ENCODE results near the gene TMEM51. TPM values are rescaled to one million over a fixed set of nuclear protein-coding genes. Genes with fewer than 3 reads are reported as not detected.

TMEM51 gene
- total and polyA plus RNA-seq, 2 of the 13 experiments (the other 11 are each of a cell fraction or from before 2014, with no cell fraction given): 12.2 to 22.3 TPM

DNA sequence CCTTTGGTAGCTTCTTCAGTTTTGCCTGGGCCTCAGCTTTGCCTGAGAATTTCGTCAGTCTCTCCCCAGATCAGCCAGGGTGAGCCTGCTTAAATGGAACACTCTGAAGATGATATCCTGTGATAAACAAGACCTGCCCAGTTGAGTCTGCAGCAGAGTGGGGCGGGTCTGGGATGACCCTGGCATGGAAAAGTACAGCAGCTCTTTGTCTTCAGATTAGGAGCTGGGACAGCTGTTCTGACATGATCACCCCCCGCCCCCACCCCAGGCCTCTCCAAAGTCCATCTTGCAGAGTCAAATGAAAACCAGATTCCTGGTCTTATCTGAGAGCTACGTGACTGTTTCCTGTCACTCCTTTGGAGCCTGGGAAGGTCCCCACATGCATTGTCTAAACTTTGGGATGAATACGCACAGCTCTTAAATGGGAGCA lies 2.2 kb upstream of the TMEM51 start (continued):
- TF ChIP-seq, protein P1, sequence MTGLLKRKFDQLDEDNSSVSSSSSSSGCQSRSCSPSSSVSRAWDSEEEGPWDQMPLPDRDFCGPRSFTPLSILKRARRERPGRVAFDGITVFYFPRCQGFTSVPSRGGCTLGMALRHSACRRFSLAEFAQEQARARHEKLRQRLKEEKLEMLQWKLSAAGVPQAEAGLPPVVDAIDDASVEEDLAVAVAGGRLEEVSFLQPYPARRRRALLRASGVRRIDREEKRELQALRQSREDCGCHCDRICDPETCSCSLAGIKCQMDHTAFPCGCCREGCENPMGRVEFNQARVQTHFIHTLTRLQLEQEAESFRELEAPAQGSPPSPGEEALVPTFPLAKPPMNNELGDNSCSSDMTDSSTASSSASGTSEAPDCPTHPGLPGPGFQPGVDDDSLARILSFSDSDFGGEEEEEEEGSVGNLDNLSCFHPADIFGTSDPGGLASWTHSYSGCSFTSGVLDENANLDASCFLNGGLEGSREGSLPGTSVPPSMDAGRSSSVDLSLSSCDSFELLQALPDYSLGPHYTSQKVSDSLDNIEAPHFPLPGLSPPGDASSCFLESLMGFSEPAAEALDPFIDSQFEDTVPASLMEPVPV (CRISPR knock-in tag; IDR thresholded peaks at IDR 0.05): no peak
- no peak for TF ChIP-seq KLF9 (CRISPR knock-in tag; IDR thresholded peaks at IDR 0.05; ENCODE audit: low read depth)
- no peak for TF ChIP-seq ADNP (CRISPR knock-in tag; IDR thresholded peaks at IDR 0.05)
- no peak for TF ChIP-seq ZNF160 (CRISPR knock-in tag; IDR thresholded peaks at IDR 0.05)
- TF ChIP-seq, protein P2, sequence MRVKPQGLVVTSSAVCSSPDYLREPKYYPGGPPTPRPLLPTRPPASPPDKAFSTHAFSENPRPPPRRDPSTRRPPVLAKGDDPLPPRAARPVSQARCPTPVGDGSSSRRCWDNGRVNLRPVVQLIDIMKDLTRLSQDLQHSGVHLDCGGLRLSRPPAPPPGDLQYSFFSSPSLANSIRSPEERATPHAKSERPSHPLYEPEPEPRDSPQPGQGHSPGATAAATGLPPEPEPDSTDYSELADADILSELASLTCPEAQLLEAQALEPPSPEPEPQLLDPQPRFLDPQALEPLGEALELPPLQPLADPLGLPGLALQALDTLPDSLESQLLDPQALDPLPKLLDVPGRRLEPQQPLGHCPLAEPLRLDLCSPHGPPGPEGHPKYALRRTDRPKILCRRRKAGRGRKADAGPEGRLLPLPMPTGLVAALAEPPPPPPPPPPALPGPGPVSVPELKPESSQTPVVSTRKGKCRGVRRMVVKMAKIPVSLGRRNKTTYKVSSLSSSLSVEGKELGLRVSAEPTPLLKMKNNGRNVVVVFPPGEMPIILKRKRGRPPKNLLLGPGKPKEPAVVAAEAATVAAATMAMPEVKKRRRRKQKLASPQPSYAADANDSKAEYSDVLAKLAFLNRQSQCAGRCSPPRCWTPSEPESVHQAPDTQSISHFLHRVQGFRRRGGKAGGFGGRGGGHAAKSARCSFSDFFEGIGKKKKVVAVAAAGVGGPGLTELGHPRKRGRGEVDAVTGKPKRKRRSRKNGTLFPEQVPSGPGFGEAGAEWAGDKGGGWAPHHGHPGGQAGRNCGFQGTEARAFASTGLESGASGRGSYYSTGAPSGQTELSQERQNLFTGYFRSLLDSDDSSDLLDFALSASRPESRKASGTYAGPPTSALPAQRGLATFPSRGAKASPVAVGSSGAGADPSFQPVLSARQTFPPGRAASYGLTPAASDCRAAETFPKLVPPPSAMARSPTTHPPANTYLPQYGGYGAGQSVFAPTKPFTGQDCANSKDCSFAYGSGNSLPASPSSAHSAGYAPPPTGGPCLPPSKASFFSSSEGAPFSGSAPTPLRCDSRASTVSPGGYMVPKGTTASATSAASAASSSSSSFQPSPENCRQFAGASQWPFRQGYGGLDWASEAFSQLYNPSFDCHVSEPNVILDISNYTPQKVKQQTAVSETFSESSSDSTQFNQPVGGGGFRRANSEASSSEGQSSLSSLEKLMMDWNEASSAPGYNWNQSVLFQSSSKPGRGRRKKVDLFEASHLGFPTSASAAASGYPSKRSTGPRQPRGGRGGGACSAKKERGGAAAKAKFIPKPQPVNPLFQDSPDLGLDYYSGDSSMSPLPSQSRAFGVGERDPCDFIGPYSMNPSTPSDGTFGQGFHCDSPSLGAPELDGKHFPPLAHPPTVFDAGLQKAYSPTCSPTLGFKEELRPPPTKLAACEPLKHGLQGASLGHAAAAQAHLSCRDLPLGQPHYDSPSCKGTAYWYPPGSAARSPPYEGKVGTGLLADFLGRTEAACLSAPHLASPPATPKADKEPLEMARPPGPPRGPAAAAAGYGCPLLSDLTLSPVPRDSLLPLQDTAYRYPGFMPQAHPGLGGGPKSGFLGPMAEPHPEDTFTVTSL (CRISPR knock-in tag; IDR thresholded peaks at IDR 0.05; ENCODE audit: borderline replicate concordance): no peak
- no peak for TF ChIP-seq JARID2 (CRISPR knock-in tag; IDR thresholded peaks at IDR 0.05; ENCODE audit: insufficient replicate concordance)
- peak; percentile 35; the same call in 1 of the 2 replicates for TF ChIP-seq BCL6 (CRISPR knock-in tag; IDR thresholded peaks at IDR 0.05)
- TF ChIP-seq, protein P3, sequence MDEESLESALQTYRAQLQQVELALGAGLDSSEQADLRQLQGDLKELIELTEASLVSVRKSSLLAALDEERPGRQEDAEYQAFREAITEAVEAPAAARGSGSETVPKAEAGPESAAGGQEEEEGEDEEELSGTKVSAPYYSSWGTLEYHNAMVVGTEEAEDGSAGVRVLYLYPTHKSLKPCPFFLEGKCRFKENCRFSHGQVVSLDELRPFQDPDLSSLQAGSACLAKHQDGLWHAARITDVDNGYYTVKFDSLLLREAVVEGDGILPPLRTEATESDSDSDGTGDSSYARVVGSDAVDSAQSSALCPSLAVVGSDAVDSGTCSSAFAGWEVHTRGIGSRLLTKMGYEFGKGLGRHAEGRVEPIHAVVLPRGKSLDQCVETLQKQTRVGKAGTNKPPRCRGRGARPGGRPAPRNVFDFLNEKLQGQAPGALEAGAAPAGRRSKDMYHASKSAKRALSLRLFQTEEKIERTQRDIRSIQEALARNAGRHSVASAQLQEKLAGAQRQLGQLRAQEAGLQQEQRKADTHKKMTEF (CRISPR knock-in tag; IDR thresholded peaks at IDR 0.05): peak; percentile 71
- TF ChIP-seq, protein P4, sequence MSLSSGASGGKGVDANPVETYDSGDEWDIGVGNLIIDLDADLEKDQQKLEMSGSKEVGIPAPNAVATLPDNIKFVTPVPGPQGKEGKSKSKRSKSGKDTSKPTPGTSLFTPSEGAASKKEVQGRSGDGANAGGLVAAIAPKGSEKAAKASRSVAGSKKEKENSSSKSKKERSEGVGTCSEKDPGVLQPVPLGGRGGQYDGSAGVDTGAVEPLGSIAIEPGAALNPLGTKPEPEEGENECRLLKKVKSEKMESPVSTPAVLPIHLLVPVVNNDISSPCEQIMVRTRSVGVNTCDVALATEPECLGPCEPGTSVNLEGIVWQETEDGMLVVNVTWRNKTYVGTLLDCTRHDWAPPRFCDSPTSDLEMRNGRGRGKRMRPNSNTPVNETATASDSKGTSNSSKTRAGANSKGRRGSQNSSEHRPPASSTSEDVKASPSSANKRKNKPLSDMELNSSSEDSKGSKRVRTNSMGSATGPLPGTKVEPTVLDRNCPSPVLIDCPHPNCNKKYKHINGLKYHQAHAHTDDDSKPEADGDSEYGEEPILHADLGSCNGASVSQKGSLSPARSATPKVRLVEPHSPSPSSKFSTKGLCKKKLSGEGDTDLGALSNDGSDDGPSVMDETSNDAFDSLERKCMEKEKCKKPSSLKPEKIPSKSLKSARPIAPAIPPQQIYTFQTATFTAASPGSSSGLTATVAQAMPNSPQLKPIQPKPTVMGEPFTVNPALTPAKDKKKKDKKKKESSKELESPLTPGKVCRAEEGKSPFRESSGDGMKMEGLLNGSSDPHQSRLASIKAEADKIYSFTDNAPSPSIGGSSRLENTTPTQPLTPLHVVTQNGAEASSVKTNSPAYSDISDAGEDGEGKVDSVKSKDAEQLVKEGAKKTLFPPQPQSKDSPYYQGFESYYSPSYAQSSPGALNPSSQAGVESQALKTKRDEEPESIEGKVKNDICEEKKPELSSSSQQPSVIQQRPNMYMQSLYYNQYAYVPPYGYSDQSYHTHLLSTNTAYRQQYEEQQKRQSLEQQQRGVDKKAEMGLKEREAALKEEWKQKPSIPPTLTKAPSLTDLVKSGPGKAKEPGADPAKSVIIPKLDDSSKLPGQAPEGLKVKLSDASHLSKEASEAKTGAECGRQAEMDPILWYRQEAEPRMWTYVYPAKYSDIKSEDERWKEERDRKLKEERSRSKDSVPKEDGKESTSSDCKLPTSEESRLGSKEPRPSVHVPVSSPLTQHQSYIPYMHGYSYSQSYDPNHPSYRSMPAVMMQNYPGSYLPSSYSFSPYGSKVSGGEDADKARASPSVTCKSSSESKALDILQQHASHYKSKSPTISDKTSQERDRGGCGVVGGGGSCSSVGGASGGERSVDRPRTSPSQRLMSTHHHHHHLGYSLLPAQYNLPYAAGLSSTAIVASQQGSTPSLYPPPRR (CRISPR knock-in tag; IDR thresholded peaks at IDR 0.05; ENCODE audit: borderline replicate concordance): no peak; the same call in 1 of the 2 replicates
- no peak for TF ChIP-seq NFRKB (IDR thresholded peaks at IDR 0.05)
- no peak for TF ChIP-seq ZNF34 (CRISPR knock-in tag; IDR thresholded peaks at IDR 0.05; ENCODE audit: borderline replicate concordance)
